HG02981 (cell line): Measurements from ENCODE around the gene ZSCAN2.
"Not testable (repeated sequence)": the region's sequence is repeated elsewhere in the genome, so short reads cannot be mapped to it uniquely, and the experiment has no call there.

ENCODE experiments used
- ATAC-seq: cut with Tn5 transposase; IDR thresholded peaks from one replicate; pipeline ENCODE4 v1.9.1; 2021; ENCODE audit warnings: mild to moderate bottlenecking, moderate library complexity; ENCODE audit not compliant: unreplicated experiment

The ZSCAN2 gene

GRCh38 chr15:84634228-84634837 lies 33.5 kb downstream of the ZSCAN2 start:
- ATAC-seq: no peak

DNA sequence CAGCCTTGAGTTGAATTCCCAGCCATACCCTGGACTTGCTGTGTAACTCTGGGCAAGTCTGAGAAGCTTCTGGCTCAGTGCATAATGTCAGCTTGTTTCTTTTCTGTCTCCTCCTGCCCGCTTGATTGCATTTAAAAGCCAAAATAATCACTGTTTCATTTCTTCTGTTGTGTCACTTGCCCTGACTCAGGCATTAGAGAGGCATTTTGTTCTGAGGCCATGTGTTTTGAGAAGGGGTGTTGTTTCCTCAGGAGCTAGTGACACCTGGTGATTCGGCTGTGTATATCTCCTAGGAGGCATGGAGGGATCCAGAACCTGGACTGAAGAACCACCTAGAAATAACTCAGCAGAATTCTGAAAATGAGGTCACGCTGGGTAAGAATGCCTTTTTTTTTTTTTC lies 37.3 kb downstream of the ZSCAN2 start:
- no peak for ATAC-seq

- not testable (repeated sequence) for ATAC-seq
These were observed 41.1 kb downstream of the ZSCAN2 start for GRCh38 chr15:84641871-84642270.

- ATAC-seq: not testable (repeated sequence)
These were observed 41.8 kb downstream of the ZSCAN2 start for GRCh38 chr15:84642640-84643039.

- ATAC-seq: no peak
These were observed 43.0 kb downstream of the ZSCAN2 start for GRCh38 chr15:84643838-84644237.

- no peak for ATAC-seq
These were observed 44.7 kb downstream of the ZSCAN2 start for GRCh38 chr15:84645496-84645895.

DNA sequence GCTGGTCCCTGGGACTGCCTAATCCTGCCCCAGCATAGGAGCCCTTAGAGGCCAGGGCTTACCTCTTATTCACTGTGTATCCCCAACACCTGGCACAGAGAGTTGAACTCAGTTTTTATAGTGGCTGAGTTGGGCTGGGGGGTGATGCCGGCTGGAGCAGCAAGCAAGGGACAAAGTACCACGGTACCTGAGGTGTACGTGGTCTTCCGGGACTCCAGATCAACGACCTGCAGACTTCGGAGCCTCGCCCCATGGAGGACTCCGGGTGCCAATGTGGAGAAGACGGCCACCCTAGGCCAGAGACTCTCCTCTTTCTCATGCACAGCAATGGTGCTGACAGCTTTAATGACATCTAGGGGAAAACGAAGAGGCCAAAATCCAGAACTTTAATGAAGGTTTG lies 45.2 kb downstream of the ZSCAN2 start:
- no peak for ATAC-seq

GRCh38 chr15:84647726-84648125 lies 46.9 kb downstream of the ZSCAN2 start:
- ATAC-seq: no peak

DNA sequence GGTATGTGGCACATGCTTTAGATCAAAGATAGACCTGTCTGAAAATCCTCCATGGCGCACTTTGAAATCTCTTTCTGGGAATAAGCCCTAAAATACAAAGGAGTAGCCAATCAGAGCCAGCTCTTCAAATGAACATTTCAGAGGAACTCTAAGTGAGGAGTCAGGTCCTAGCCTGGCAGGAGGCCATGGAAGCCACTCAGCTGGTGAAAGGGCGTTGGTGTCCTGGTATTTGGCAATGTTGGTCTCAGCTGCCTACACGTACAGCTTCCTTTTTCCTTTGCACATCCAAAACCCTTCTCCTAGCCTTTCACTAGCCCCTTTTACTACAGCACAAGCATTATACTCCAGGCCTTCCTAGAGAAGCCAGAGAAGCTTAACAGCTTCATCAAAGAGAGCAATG lies 47.7 kb downstream of the ZSCAN2 start:
- ATAC-seq: no peak

- ATAC-seq: no peak
These were observed 48.9 kb downstream of the ZSCAN2 start for GRCh38 chr15:84649706-84650105.

- ATAC-seq: no peak
These were observed 52.7 kb downstream of the ZSCAN2 start for GRCh38 chr15:84653584-84653909.

GRCh38 chr15:84653910-84654688 lies 53.3 kb downstream of the ZSCAN2 start, which contains the start of gene WDR73:
WDR73 (minus strand) TSS chr15:84654283; CDS start chr15:84654274, 9 bp downstream.
- peak; percentile 79 for ATAC-seq

DNA sequence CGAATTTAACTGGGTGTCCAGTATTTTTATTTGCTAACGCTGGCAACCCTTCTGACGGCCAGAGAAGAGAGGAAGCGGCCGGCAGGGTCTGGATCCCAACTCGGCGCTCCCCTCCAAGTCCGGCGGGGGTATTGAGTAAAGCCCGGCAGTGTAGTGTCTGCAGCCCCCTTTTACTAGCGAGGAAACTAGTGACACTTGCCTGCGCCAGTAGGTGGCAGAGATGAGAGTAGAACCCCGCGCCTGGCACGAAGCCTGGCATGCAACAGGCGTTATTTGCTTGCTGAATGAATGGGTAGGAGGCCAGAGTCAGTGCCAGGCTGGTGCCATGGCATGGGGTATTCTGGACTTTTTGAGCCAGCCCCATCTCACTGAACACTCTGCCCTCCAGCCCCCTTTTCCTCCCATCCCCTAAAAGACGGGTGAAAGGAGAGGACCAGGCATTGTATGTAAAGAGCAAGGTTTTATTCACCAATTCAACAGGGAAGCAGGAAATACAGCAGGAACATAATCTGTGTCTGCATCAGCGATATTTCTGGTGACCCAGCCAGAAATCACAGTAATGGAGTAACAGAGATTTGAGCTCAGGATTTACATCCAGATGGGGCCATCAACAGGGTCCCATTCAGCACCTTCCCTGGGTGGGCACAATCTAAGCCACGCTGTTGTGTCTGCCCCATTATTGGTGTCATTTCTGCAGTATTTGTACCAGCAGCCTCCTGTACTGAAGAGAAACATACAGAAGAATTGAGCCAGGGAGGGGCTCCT lies 54.1 kb downstream of the ZSCAN2 start:
- ATAC-seq: peak; percentile 23

- ATAC-seq: no peak
These were observed 56.2 kb downstream of the ZSCAN2 start for GRCh38 chr15:84656972-84657371.

GRCh38 chr15:84657748-84658079 lies 56.9 kb downstream of the ZSCAN2 start:
- ATAC-seq: peak; percentile 3

DNA sequence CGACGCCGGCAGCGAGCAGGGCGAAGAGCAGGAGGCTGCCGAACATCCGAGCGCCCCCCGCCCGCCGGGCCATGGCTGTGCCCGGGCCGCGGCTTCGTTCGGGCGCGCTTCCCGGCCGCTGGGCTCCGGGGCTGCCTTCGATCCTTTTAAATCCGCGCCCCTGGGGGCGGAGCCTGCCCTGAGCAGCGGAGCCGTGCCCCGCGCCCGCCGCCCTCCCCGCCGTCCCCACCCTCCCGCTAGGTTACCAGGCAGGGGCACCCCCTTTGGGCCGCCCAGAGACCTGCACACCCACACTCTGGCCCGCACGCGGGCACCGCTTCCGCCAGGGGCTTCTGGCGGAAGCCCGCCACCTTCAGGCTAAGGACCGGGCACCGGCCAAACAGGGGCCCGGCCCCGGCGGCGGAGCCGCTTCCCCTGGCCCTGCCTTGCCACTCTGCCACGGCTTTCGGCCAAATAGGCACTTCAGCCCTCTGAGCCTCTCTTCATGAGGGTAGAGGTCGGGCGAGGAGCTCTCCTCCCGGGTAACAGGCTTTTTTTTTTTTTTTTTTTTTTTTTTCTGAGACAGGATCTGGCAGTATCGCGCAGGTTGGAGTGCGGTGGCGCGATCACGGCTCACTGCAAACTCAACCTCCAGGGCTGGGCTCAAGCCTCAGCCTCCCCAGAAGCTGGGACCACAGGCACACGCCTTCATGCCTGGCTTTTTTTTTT lies 57.4 kb downstream of the ZSCAN2 start, which contains the start of gene NMB:
Gene NMB, minus strand, starts transcription at position 120 of the 708 bp plus-strand sequence. Its CDS starts 47 bp downstream, at position 73.
- peak; percentile 68 for ATAC-seq

GRCh38 chr15:84658788-84659411 lies 58.1 kb downstream of the ZSCAN2 start:
- ATAC-seq: no peak

GRCh38 chr15:84659904-84660781 lies 59.3 kb downstream of the ZSCAN2 start:
- ATAC-seq: no peak

- ATAC-seq: no peak
These were observed 60.2 kb downstream of the ZSCAN2 start for GRCh38 chr15:84661001-84661400.

- no peak for ATAC-seq
These were observed 65.6 kb downstream of the ZSCAN2 start for GRCh38 chr15:84666373-84666772.
